GM23248 (cell line): Measurements from ENCODE around the gene EML6.

Experiments
- EZH2 ChIP-seq: fragments of 200-600 bp; sonication (generic); IDR thresholded peaks from 2 replicates; pipeline ENCODE4 v1.6.1; 2018; ENCODE audit warnings: antibody characterized with exemption, mild to moderate bottlenecking; ENCODE audit not compliant: insufficient read depth, poor library complexity, severe bottlenecking
- EZH2phosphoT487 ChIP-seq: fragments of 200-600 bp; sonication (generic); IDR thresholded peaks from 2 replicates; pipeline ENCODE4 v1.6.1; 2018; ENCODE audit warnings: antibody characterized with exemption, moderate library complexity, mild to moderate bottlenecking, low read depth; ENCODE audit not compliant: insufficient read depth

- TF ChIP-seq EZH2 = no peak
- no peak for TF ChIP-seq EZH2phosphoT487
Measured at GRCh38 chr2:54712516-54712915, 10.9 kb upstream of the EML6 start.
